GM12878 (cell line): Measurements from ENCODE around the gene ARMC2. TPM values are rescaled to one million over a fixed set of nuclear protein-coding genes. Genes with fewer than 3 reads are reported as not detected.

Experiments
- ATAC-seq: fragments of 200-7000 bp; cut with Tn5 transposase; 3 replicates; pipeline ENCODE4 v1.9.1; 2020; ENCODE audit warnings: mild to moderate bottlenecking, moderate library complexity
- BruUV-seq: library from RNA; stranded (reverse); fragments of 400-500 nt; replicated peaks from 2 replicates; lab custom pipeline; 2021; lab: Mats Ljungman, UMichigan
- CTCF ChIA-PET: fragments of 300-600 bp; sonication (Branson Sonifier 250); formaldehyde crosslinking; extraction: SDS; loops from one replicate; lab custom pipeline; 2021; ENCODE audit warnings: inconsistent platforms; lab: Yijun Ruan, JAX
- POLR2A ChIA-PET: fragments of 350-600 bp; formaldehyde crosslinking; extraction: SDS; loops from one replicate; lab custom pipeline; 2021; ENCODE audit warnings: inconsistent platforms; lab: Charles Lee
- RAD21 ChIA-PET: fragments of 300-600 bp; sonication (Branson Sonifier 250); formaldehyde crosslinking; loops from one replicate; lab custom pipeline; 2023; ENCODE audit warnings: antibody characterized with exemption; ENCODE audit not compliant: unreplicated experiment; lab: Charles Lee
- SMC1A ChIA-PET: fragments of 300-600 bp; sonication (Branson Sonifier 250); formaldehyde crosslinking; loops from one replicate; lab custom pipeline; 2023; ENCODE audit not compliant: unreplicated experiment, uncharacterized antibody; lab: Charles Lee
- DNase-seq: peaks from one replicate; pipeline ENCODE4 v3.0.0-alpha.2; 2011; ENCODE audit warnings: low read depth, low spot score
- FAIRE-seq: peaks from 3 replicates; lab custom pipeline; 2011; peaks lifted over from hg19 to GRCh38; lab: Jason Lieb, UNC
- H2AFZ ChIP-seq: 2 replicates; pipeline ENCODE4 v1.6.0; 2011; ENCODE audit warnings: low read depth, low read length, control low read depth; ENCODE audit not compliant: control insufficient read depth
- H3K27ac ChIP-seq: 2 replicates; pipeline ENCODE4 v1.5.1; 2011; ENCODE audit warnings: control low read depth; ENCODE audit not compliant: control insufficient read depth, insufficient read depth
- H3K27me3 ChIP-seq, 2 experiments: replicated peaks in 1 of 2; 2 replicates each; pipeline versions ENCODE4 v1.6.0 to v1.6.1; 2011; ENCODE audit warnings: low read length in 1 of 2; ENCODE audit not compliant: control insufficient read depth in 2 of 2, insufficient read depth in 2 of 2
- H3K36me3 ChIP-seq, 2 experiments: 2 replicates each; pipeline ENCODE4 v1.5.1; 2011; ENCODE audit warnings: low read length in 1 of 2; ENCODE audit not compliant: control insufficient read depth in 2 of 2, insufficient read depth in 2 of 2
- H3K4me1 ChIP-seq: 2 replicates; pipeline ENCODE4 v1.6.1; 2011; ENCODE audit warnings: mild to moderate bottlenecking, low read length, moderate library complexity, mixed read lengths; ENCODE audit not compliant: control insufficient read depth, insufficient read depth
- H3K4me2 ChIP-seq: 2 replicates; pipeline ENCODE4 v1.6.0; 2011; ENCODE audit warnings: control low read depth; ENCODE audit not compliant: control insufficient read depth, insufficient read depth
- H3K4me3 ChIP-seq: fragments of 200-600 bp; sonication (generic); 2 replicates; pipeline ENCODE4 v1.5.1; 2016
- H3K79me2 ChIP-seq: 2 replicates; pipeline ENCODE4 v1.6.0; 2011; ENCODE audit warnings: low read length; ENCODE audit not compliant: control insufficient read depth, insufficient read depth
- H3K9ac ChIP-seq: 2 replicates; pipeline ENCODE4 v1.8.0; 2011; ENCODE audit warnings: low read length, control low read depth, mixed read lengths; ENCODE audit not compliant: control insufficient read depth, insufficient read depth
- H3K9me3 ChIP-seq: replicated peaks from 3 replicates; pipeline ENCODE4 v1.5.1; 2011; ENCODE audit warnings: mild to moderate bottlenecking, low read length; ENCODE audit not compliant: control insufficient read depth, insufficient read depth
- H4K20me1 ChIP-seq: 2 replicates; pipeline ENCODE4 v1.6.0; 2011; ENCODE audit not compliant: control insufficient read depth, insufficient read depth
- BMI1 ChIP-seq: fragments of 450-650 bp; IDR thresholded peaks from 2 replicates; pipeline ENCODE4 v1.6.1; 2016; ENCODE audit warnings: mild to moderate bottlenecking, moderate library complexity, borderline replicate concordance
- ESRRA ChIP-seq: IDR thresholded peaks from 2 replicates; pipeline ENCODE4 v1.6.1; 2012; ENCODE audit warnings: mild to moderate bottlenecking, low read length, improper control_type of control experiment
- GATAD2B ChIP-seq: fragments of 450-650 bp; conservative IDR thresholded peaks from 2 replicates; pipeline ENCODE4 v1.6.1; 2017; ENCODE audit warnings: low read depth, mild to moderate bottlenecking, moderate library complexity
- HCFC1 ChIP-seq: fragments of 150-350 bp; IDR thresholded peaks from 2 replicates; pipeline ENCODE4 v1.6.1; 2014; ENCODE audit warnings: low read length
- HDAC6 ChIP-seq: fragments of 200-600 bp; sonication (generic); IDR thresholded peaks from one replicate; pipeline ENCODE4 v1.8.0; 2017; ENCODE audit warnings: antibody characterized with exemption; ENCODE audit not compliant: unreplicated experiment
- JUND ChIP-seq: IDR thresholded peaks from 2 replicates; pipeline ENCODE4 v1.6.1; 2012; ENCODE audit warnings: low read depth, mild to moderate bottlenecking, low read length, improper control_type of control experiment, moderate library complexity
- POLR2AphosphoS2 ChIP-seq: IDR thresholded peaks from 2 replicates; pipeline ENCODE4 v1.6.1; 2011; ENCODE audit warnings: low read depth, mild to moderate bottlenecking, low read length, improper control_type of control experiment, moderate library complexity
- SMAD1 ChIP-seq: fragments of 450-650 bp; IDR thresholded peaks from 2 replicates; pipeline ENCODE4 v1.6.1; 2018; ENCODE audit warnings: mild to moderate bottlenecking, low read depth; ENCODE audit not compliant: partially characterized antibody
- SMC3 ChIP-seq: IDR thresholded peaks from 2 replicates; pipeline ENCODE4 v1.6.1; 2011; ENCODE audit warnings: low read length, improper control_type of control experiment, borderline replicate concordance
- SRF ChIP-seq, 2 experiments: IDR thresholded peaks; 2 replicates each; pipeline ENCODE4 v1.6.1; 2011; ENCODE audit warnings: low read depth in 2 of 2, low read length in 2 of 2, mild to moderate bottlenecking in 1 of 2, moderate library complexity in 1 of 2
- STAT1 ChIP-seq: fragments of 450-650 bp; conservative IDR thresholded peaks from 2 replicates; pipeline ENCODE4 v1.6.1; 2014; ENCODE audit warnings: antibody characterized with exemption, mild to moderate bottlenecking
- TARDBP ChIP-seq: IDR thresholded peaks from 2 replicates; pipeline ENCODE4 v1.6.1; 2016; ENCODE audit warnings: borderline replicate concordance
- TBL1XR1 ChIP-seq: IDR thresholded peaks from 2 replicates; pipeline ENCODE4 v1.6.1; 2012; ENCODE audit warnings: low read depth, low read length, improper control_type of control experiment
- WGBS: methylation state at CpG from one replicate; pipeline ENCODE4 v1.1.6; 2016; ENCODE audit warnings: low lambda C conversion rate; ENCODE audit not compliant: insufficient replicate concordance, insufficient coverage; ENCODE audit errors: missing lambda C conversion rate; 5-methylcytosine and 5-hydroxymethylcytosine counted together
- in situ Hi-C: fragments of 300-500 bp; cut with MboI; formaldehyde crosslinking; loops from 9 replicates; pipeline ENCODE4 v1.14.3; 2018; ENCODE audit warnings: mixed read lengths
- intact Hi-C: fragments of 100-400 bp; cut with micrococcal nuclease; formaldehyde crosslinking; loops from one replicate; pipeline ENCODE4 v1.14.2; 2022; ENCODE audit not compliant: unreplicated experiment
- polyA plus RNA-seq, 11 experiments: library from polyadenylated mRNA; depleted of rRNA in 4 of 11; unstranded in 6 of 11; stranded (reverse) in 5 of 11; fragments of >200 nt; fragmentation: Nextera tagmentation in 4 of 11; fragmentation: Illumina TruSeq in 1 of 11; extraction: Ambion mirVana in 4 of 11; extraction: Trizol in 1 of 11; gene quantifications; 1 replicate in 1 of 11; 2 replicates in 10 of 11; pipeline versions ENCODE4 v1.2.1 to v1.2.3, GENCODE V29; 2011 to 2016; ENCODE audit warnings: inconsistent platforms in 2 of 11, missing spikeins in 2 of 11, low read depth in 1 of 11
- total RNA-seq, 4 experiments: library from RNA; depleted of rRNA in 3 of 4; stranded (reverse); fragments of >200 nt in 3 of 4; fragmentation: Illumina TruSeq in 1 of 4; extraction: Trizol in 1 of 4; gene quantifications; 2 replicates each; pipeline versions ENCODE4 v1.2.1 to v1.2.3, GENCODE V29; 2013 to 2021
- TF ChIP-seq, protein P1 (sequence below): fragments of 450-650 bp; IDR thresholded peaks from 2 replicates; pipeline ENCODE4 v1.6.1; 2016; ENCODE audit warnings: mild to moderate bottlenecking
- TF ChIP-seq, protein P2 (sequence below): fragments of 450-650 bp; IDR thresholded peaks from 2 replicates; pipeline ENCODE4 v1.6.1; 2017; ENCODE audit warnings: mild to moderate bottlenecking

The ARMC2 gene
- total and polyA plus RNA-seq, 10 of the 15 experiments (the other 5 are each of a cell fraction or from before 2014, with no cell fraction given): 0.06 to 0.33 (median 0.21) TPM; not detected in 5

GRCh38 chr6:109002882-109003281, 154.7 kb downstream of the ARMC2 start:
- no TSS peak for BruUV-seq
- POLR2A ChIA-PET: interaction anchor here (0.6 kb wide), 1 partner anchor 757 kb away, joined by 6 read pairs; no protein-coding TSS in a partner anchor

GRCh38 chr6:109006818-109007217, 158.6 kb downstream of the ARMC2 start:
- 30% methylated on average over 1 of the region's 1 CpG for WGBS
- no peak overlapping the region for H3K4me2 ChIP-seq
- intact Hi-C loops: no loop called here
- no peak for DNase-seq
- no peaks in the 10 kb centered on the region for H3K9me3 ChIP-seq
- RAD21 ChIA-PET: no interaction called here
- ATAC-seq: no peak
- in situ Hi-C loops: no loop called here
- peak; percentile 52 for FAIRE-seq
- CTCF ChIA-PET: no interaction called here
- SMC1A ChIA-PET: no interaction called here
- POLR2A ChIA-PET: interaction anchor here (0.7 kb wide), 1 partner anchor 43 kb away, joined by 3 read pairs; no protein-coding TSS in a partner anchor
- H4K20me1 ChIP-seq: no peaks in the 10 kb centered on the region
- no peak overlapping the region for H2AFZ ChIP-seq
- no peaks in the 10 kb centered on the region for H3K79me2 ChIP-seq
- H3K4me3 ChIP-seq: no peak overlapping the region
- peaks cover 3 to 17% of the 10 kb centered on the region in 2 experiments; a peak in 3 of 4 replicates for H3K27me3 ChIP-seq
- peaks cover 9% of the 10 kb centered on the region for H3K4me1 ChIP-seq
- no peaks in the 10 kb centered on the region for H3K36me3 ChIP-seq
- no peak overlapping the region for H3K27ac ChIP-seq
- BruUV-seq: no TSS peak
- H3K9ac ChIP-seq: no peak overlapping the region
- no peak for TF ChIP-seq SRF (IDR thresholded peaks at IDR 0.05; ENCODE audit: low read depth in 2 of 2, low read length in 2 of 2)
- TF ChIP-seq HDAC6: no peak
- TF ChIP-seq GATAD2B: no peak
- no peak for TF ChIP-seq SMAD1
- no peak for TF ChIP-seq TARDBP
- no peak for TF ChIP-seq ESRRA
- TF ChIP-seq, protein P1, sequence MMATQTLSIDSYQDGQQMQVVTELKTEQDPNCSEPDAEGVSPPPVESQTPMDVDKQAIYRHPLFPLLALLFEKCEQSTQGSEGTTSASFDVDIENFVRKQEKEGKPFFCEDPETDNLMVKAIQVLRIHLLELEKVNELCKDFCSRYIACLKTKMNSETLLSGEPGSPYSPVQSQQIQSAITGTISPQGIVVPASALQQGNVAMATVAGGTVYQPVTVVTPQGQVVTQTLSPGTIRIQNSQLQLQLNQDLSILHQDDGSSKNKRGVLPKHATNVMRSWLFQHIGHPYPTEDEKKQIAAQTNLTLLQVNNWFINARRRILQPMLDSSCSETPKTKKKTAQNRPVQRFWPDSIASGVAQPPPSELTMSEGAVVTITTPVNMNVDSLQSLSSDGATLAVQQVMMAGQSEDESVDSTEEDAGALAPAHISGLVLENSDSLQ: no peak
- TF ChIP-seq HCFC1: no peak
- no peak for TF ChIP-seq SMC3
- no peak for TF ChIP-seq STAT1

More at GRCh38 chr6:109002882-109003281, 154.7 kb downstream of the ARMC2 start:
- intact Hi-C loops (no loop called here), in situ Hi-C loops (no loop called here)
- Histone ChIP-seq H3K27me3 (peaks cover 0 to 5% of the 10 kb centered on the region in 2 experiments; a peak in 1 of 4 replicates), H3K9me3 (no peaks in the 10 kb centered on the region), H3K4me3 (no peak overlapping the region), H4K20me1 (no peaks in the 10 kb centered on the region), H3K27ac (no peak overlapping the region), H3K9ac (no peak overlapping the region), H3K4me1 (no peaks in the 10 kb centered on the region), H3K4me2 (no peak overlapping the region), H3K79me2 (no peaks in the 10 kb centered on the region), H3K36me3 (no peaks in the 10 kb centered on the region), H2AFZ (no peak overlapping the region)
- SMC1A ChIA-PET: no interaction called here
- no peak for TF ChIP-seq JUND
- no peak for TF ChIP-seq BMI1
- TF ChIP-seq POLR2AphosphoS2: no peak
- TF ChIP-seq SMC3: no peak
- no peak for TF ChIP-seq HCFC1
- TF ChIP-seq ESRRA: no peak
- no peak for TF ChIP-seq TBL1XR1
- TF ChIP-seq, protein P2, sequence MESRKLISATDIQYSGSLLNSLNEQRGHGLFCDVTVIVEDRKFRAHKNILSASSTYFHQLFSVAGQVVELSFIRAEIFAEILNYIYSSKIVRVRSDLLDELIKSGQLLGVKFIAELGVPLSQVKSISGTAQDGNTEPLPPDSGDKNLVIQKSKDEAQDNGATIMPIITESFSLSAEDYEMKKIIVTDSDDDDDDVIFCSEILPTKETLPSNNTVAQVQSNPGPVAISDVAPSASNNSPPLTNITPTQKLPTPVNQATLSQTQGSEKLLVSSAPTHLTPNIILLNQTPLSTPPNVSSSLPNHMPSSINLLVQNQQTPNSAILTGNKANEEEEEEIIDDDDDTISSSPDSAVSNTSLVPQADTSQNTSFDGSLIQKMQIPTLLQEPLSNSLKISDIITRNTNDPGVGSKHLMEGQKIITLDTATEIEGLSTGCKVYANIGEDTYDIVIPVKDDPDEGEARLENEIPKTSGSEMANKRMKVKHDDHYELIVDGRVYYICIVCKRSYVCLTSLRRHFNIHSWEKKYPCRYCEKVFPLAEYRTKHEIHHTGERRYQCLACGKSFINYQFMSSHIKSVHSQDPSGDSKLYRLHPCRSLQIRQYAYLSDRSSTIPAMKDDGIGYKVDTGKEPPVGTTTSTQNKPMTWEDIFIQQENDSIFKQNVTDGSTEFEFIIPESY: no peak
- RAD21 ChIA-PET: no interaction called here
- no peak for FAIRE-seq
- CTCF ChIA-PET: no interaction called here
- ATAC-seq: no peak
- no peak for DNase-seq
